WTC11 (cell line): ENCODE data around the gene PARD3B. TPM values are rescaled to one million over a fixed set of nuclear protein-coding genes. Genes with fewer than 3 reads are reported as not detected.

ENCODE experiments used
- ATAC-seq: fragments of 200-7000 bp; cut with Tn5 transposase; 2 replicates; pipeline ENCODE4 v1.10.0; 2021; ENCODE audit warnings: mild to moderate bottlenecking, moderate library complexity
- CTCF ChIA-PET: fragments of 300-600 bp; sonication (Branson Sonifier 250); formaldehyde crosslinking; loops from one replicate; lab custom pipeline; 2021; ENCODE audit warnings: antibody characterized with exemption; lab: Charles Lee
- POLR2A ChIA-PET: fragments of 350-600 bp; sonication (Branson Sonifier 250); formaldehyde crosslinking; loops from one replicate; lab custom pipeline; 2021; ENCODE audit warnings: antibody characterized with exemption; lab: Charles Lee
- DNase-seq: peaks from one replicate; pipeline ENCODE4 v3.0.0; 2021; ENCODE audit warnings: low spot score
- H3K27ac Mint-ChIP-seq: 2 replicates; pipeline ENCODE4 v1.8.0; 2021; ENCODE audit warnings: mixed read lengths
- H3K27me3 Mint-ChIP-seq: 2 replicates; pipeline ENCODE4 v1.8.0; 2021; ENCODE audit warnings: low read depth, mild to moderate bottlenecking, moderate library complexity, mixed read lengths
- H3K36me3 Mint-ChIP-seq: 2 replicates; pipeline ENCODE4 v1.8.0; 2021; ENCODE audit warnings: mixed read lengths
- H3K4me1 Mint-ChIP-seq: 2 replicates; pipeline ENCODE4 v1.8.0; 2022; ENCODE audit warnings: mixed read lengths
- H3K4me3 Mint-ChIP-seq: 2 replicates; pipeline ENCODE4 v1.8.0; 2021; ENCODE audit warnings: mild to moderate bottlenecking, moderate library complexity, mixed read lengths
- H3K9me3 Mint-ChIP-seq: 2 replicates; pipeline ENCODE4 v1.8.0; 2021; ENCODE audit warnings: mixed read lengths
- CREB1 ChIP-seq: sonication (generic); formaldehyde crosslinking; IDR thresholded peaks from 2 replicates; pipeline ENCODE4 v1.8.0; 2023; ENCODE audit warnings: mild to moderate bottlenecking, missing genetic modification reagents
- ERG ChIP-seq: fragments of 250-450 bp; sonication (Bioruptor Pico); IDR thresholded peaks from 2 replicates; pipeline ENCODE4 v1.8.0; 2021; ENCODE audit warnings: mild to moderate bottlenecking
- FOXK1 ChIP-seq: sonication (generic); formaldehyde crosslinking; IDR thresholded peaks from 2 replicates; pipeline ENCODE4 v1.8.0; 2022; ENCODE audit warnings: mild to moderate bottlenecking, moderate library complexity, missing genetic modification reagents
- FOXP1 ChIP-seq: sonication (generic); formaldehyde crosslinking; IDR thresholded peaks from 2 replicates; pipeline ENCODE4 v1.8.0; 2022; ENCODE audit warnings: missing genetic modification reagents, mild to moderate bottlenecking, moderate library complexity, borderline replicate concordance
- GABPB1 ChIP-seq: sonication (generic); formaldehyde crosslinking; IDR thresholded peaks from 2 replicates; pipeline ENCODE4 v1.8.1; 2023; ENCODE audit warnings: mild to moderate bottlenecking, missing genetic modification reagents
- HMGA2 ChIP-seq: fragments of 250-450 bp; sonication (Bioruptor Pico); IDR thresholded peaks from 2 replicates; pipeline ENCODE4 v1.4.0; 2021; ENCODE audit warnings: mild to moderate bottlenecking, moderate library complexity
- HMGXB4 ChIP-seq: sonication (generic); formaldehyde crosslinking; IDR thresholded peaks from 2 replicates; pipeline ENCODE4 v1.8.1; 2023; ENCODE audit warnings: mild to moderate bottlenecking, moderate library complexity, missing genetic modification reagents
- JAZF1 ChIP-seq: fragments of 250-450 bp; sonication (Bioruptor Pico); IDR thresholded peaks from 2 replicates; pipeline ENCODE4 v1.9.0; 2021; ENCODE audit warnings: moderate library complexity, mild to moderate bottlenecking, inconsistent platforms
- RORB ChIP-seq: fragments of 250-450 bp; sonication (Bioruptor Pico); IDR thresholded peaks from 2 replicates; pipeline ENCODE4 v1.9.0; 2021; ENCODE audit warnings: mild to moderate bottlenecking
- TP53 ChIP-seq: sonication (generic); formaldehyde crosslinking; IDR thresholded peaks from 2 replicates; pipeline ENCODE4 v1.8.1; 2023; ENCODE audit warnings: mild to moderate bottlenecking, missing genetic modification reagents
- ZNF219 ChIP-seq: sonication (generic); formaldehyde crosslinking; IDR thresholded peaks from 2 replicates; pipeline ENCODE4 v1.8.0; 2023; ENCODE audit warnings: missing genetic modification reagents, mild to moderate bottlenecking, borderline replicate concordance
- ZNF423 ChIP-seq: fragments of 250-450 bp; sonication (Bioruptor Pico); IDR thresholded peaks from 2 replicates; pipeline ENCODE4 v2.1.2; 2022; ENCODE audit warnings: mild to moderate bottlenecking, moderate library complexity
- ZNF671 ChIP-seq: fragments of 250-450 bp; sonication (Bioruptor Pico); IDR thresholded peaks from 2 replicates; pipeline ENCODE4 v1.8.0; 2021; ENCODE audit warnings: mild to moderate bottlenecking
- total RNA-seq: library from RNA; stranded (reverse); gene quantifications from 3 replicates; pipeline ENCODE4 v1.2.3, GENCODE V29; 2021
- TF ChIP-seq, protein P1 (sequence below): fragments of 250-450 bp; sonication (Bioruptor Pico); IDR thresholded peaks from 2 replicates; pipeline ENCODE4 v1.9.0; 2021; ENCODE audit warnings: mild to moderate bottlenecking, borderline replicate concordance
- TF ChIP-seq, protein P2 (sequence below): sonication (generic); formaldehyde crosslinking; IDR thresholded peaks from 2 replicates; pipeline ENCODE4 v1.8.0; 2022; ENCODE audit warnings: mild to moderate bottlenecking, missing genetic modification reagents
- TF ChIP-seq, protein P3 (sequence below): sonication (generic); formaldehyde crosslinking; IDR thresholded peaks from 2 replicates; pipeline ENCODE4 v1.8.1; 2022; ENCODE audit warnings: low read depth, missing genetic modification reagents, borderline replicate concordance
- TF ChIP-seq, protein P4 (sequence below): fragments of 200-600 bp; IDR thresholded peaks from 2 replicates; pipeline ENCODE4 v1.8.0; 2022; ENCODE audit warnings: antibody characterized with exemption

The PARD3B gene
- total RNA-seq, 1 experiment from 2014 or later, result 5.6 TPM

GRCh38 chr2:204750389-204750788 is 205.1 kb downstream of the PARD3B start (continued):
- TF ChIP-seq HMGXB4 (CRISPR knock-in tag) (no peak), FOXP1 (CRISPR knock-in tag) (no peak), FOXK1 (CRISPR knock-in tag) (no peak), ZNF671 (CRISPR knock-in tag) (no peak), CREB1 (CRISPR knock-in tag) (no peak), RORB (CRISPR knock-in tag) (no peak), ZNF423 (CRISPR knock-in tag) (no peak)
- TF ChIP-seq, protein P1, sequence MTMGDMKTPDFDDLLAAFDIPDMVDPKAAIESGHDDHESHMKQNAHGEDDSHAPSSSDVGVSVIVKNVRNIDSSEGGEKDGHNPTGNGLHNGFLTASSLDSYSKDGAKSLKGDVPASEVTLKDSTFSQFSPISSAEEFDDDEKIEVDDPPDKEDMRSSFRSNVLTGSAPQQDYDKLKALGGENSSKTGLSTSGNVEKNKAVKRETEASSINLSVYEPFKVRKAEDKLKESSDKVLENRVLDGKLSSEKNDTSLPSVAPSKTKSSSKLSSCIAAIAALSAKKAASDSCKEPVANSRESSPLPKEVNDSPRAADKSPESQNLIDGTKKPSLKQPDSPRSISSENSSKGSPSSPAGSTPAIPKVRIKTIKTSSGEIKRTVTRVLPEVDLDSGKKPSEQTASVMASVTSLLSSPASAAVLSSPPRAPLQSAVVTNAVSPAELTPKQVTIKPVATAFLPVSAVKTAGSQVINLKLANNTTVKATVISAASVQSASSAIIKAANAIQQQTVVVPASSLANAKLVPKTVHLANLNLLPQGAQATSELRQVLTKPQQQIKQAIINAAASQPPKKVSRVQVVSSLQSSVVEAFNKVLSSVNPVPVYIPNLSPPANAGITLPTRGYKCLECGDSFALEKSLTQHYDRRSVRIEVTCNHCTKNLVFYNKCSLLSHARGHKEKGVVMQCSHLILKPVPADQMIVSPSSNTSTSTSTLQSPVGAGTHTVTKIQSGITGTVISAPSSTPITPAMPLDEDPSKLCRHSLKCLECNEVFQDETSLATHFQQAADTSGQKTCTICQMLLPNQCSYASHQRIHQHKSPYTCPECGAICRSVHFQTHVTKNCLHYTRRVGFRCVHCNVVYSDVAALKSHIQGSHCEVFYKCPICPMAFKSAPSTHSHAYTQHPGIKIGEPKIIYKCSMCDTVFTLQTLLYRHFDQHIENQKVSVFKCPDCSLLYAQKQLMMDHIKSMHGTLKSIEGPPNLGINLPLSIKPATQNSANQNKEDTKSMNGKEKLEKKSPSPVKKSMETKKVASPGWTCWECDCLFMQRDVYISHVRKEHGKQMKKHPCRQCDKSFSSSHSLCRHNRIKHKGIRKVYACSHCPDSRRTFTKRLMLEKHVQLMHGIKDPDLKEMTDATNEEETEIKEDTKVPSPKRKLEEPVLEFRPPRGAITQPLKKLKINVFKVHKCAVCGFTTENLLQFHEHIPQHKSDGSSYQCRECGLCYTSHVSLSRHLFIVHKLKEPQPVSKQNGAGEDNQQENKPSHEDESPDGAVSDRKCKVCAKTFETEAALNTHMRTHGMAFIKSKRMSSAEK (CRISPR knock-in tag), result no peak
- TF ChIP-seq, all 79 proteins: peak for 0

DNA sequence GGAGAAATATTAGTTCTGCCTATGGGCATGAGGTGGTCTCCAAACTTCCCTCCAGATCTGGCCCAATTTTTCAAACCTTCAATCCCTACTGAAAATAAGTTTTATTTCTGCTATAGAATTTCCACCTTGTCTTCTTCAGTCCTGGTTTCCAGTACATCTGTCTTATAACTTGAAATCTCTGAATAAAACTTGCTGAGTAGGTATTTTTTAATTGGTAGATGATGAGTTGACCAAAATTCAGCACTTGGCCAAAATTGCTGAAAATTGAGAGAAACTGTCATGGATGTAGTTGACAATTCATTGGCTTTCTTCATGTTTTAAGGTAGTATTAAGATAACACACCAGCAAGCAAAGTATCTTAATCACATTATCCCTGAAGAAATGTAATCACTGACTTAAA is 206.2 kb downstream of the PARD3B start:
- POLR2A ChIA-PET, result no interaction called here
- Mint-ChIP-seq H3K4me3 (no peak overlapping the region), H3K27me3 (no peaks in the 10 kb centered on the region), H3K4me1 (peaks cover 2% of the 10 kb centered on the region; the same call in 1 of the 2 replicates), H3K36me3 (peaks cover 5% of the 10 kb centered on the region), H3K9me3 (peaks cover 6% of the 10 kb centered on the region; the same call in 1 of the 2 replicates), H3K27ac (no peak overlapping the region)
- TF ChIP-seq TP53 (CRISPR knock-in tag) (no peak), FOXP1 (CRISPR knock-in tag) (no peak), ZNF219 (CRISPR knock-in tag) (no peak)
- TF ChIP-seq, protein P2, sequence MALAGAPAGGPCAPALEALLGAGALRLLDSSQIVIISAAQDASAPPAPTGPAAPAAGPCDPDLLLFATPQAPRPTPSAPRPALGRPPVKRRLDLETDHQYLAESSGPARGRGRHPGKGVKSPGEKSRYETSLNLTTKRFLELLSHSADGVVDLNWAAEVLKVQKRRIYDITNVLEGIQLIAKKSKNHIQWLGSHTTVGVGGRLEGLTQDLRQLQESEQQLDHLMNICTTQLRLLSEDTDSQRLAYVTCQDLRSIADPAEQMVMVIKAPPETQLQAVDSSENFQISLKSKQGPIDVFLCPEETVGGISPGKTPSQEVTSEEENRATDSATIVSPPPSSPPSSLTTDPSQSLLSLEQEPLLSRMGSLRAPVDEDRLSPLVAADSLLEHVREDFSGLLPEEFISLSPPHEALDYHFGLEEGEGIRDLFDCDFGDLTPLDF (CRISPR knock-in tag), result no peak
- no peak for DNase-seq
- CTCF ChIA-PET, result no interaction called here
- no peak for ATAC-seq

DNA sequence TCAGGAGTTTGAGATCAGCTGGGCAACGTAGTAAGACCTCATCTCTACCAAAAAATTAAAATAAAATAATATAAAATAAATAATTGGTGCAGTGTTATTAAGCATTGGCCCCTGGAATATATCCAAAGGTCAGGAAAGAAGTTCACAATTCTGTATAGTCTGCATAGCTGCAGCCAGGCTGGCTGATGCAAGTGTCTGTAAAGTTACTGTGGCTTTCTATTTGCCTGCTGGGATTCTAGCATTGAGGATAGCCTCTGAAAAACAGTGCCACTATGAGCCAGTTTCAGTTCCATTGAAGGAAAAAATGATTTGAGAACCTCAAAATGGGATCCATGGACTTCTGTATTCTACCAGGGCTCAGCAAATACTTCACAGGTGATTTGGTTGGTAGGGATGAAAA is 208.6 kb downstream of the PARD3B start:
- Mint-ChIP-seq H3K4me3 (no peak overlapping the region), H3K27ac (no peak overlapping the region), H3K36me3 (no peaks in the 10 kb centered on the region), H3K4me1 (peaks cover 13% of the 10 kb centered on the region), H3K27me3 (no peaks in the 10 kb centered on the region), H3K9me3 (no peaks in the 10 kb centered on the region)
- TF ChIP-seq GABPB1 (peak; percentile 75), ERG (CRISPR knock-in tag) (no peak), HMGA2 (CRISPR knock-in tag) (no peak), JAZF1 (CRISPR knock-in tag) (no peak)
- TF ChIP-seq, protein P1 (CRISPR knock-in tag), result no peak
- TF ChIP-seq, protein P3, sequence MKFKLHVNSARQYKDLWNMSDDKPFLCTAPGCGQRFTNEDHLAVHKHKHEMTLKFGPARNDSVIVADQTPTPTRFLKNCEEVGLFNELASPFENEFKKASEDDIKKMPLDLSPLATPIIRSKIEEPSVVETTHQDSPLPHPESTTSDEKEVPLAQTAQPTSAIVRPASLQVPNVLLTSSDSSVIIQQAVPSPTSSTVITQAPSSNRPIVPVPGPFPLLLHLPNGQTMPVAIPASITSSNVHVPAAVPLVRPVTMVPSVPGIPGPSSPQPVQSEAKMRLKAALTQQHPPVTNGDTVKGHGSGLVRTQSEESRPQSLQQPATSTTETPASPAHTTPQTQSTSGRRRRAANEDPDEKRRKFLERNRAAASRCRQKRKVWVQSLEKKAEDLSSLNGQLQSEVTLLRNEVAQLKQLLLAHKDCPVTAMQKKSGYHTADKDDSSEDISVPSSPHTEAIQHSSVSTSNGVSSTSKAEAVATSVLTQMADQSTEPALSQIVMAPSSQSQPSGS (CRISPR knock-in tag), result no peak
- TF ChIP-seq, protein P4, sequence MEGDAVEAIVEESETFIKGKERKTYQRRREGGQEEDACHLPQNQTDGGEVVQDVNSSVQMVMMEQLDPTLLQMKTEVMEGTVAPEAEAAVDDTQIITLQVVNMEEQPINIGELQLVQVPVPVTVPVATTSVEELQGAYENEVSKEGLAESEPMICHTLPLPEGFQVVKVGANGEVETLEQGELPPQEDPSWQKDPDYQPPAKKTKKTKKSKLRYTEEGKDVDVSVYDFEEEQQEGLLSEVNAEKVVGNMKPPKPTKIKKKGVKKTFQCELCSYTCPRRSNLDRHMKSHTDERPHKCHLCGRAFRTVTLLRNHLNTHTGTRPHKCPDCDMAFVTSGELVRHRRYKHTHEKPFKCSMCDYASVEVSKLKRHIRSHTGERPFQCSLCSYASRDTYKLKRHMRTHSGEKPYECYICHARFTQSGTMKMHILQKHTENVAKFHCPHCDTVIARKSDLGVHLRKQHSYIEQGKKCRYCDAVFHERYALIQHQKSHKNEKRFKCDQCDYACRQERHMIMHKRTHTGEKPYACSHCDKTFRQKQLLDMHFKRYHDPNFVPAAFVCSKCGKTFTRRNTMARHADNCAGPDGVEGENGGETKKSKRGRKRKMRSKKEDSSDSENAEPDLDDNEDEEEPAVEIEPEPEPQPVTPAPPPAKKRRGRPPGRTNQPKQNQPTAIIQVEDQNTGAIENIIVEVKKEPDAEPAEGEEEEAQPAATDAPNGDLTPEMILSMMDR, result no peak
- DNase-seq (no peak), ATAC-seq (no peak)
- POLR2A ChIA-PET, result no interaction called here
- CTCF ChIA-PET, result interaction anchor here (1.3 kb wide), 1 partner anchor 132 kb away, joined by 3 read pairs; no protein-coding TSS in a partner anchor
